Esophagus squamous epithelium (tissue), 4 donors: Measurements from ENCODE around the gene TCF12.
A peak's percentile ranks its signal among the peaks of the same experiment; 100 is the strongest.

Experiments
- CTCF ChIP-seq, 6 experiments: fragments of 450-650 bp in 4 of 6; fragments of 200-600 bp in 2 of 6; sonication (generic) in 2 of 6; IDR thresholded peaks; one replicate each; pipeline ENCODE4 v1.5.1; 2016 to 2019; ENCODE audit warnings: antibody characterized with exemption in 6 of 6, mild to moderate bottlenecking in 4 of 6, moderate library complexity in 4 of 6
- POLR2A ChIP-seq, 4 donors: fragments of 450-650 bp; IDR thresholded peaks; one replicate each; pipeline ENCODE4 v1.6.1; 2017; ENCODE audit warnings: antibody characterized with exemption in 4 of 4, mild to moderate bottlenecking in 4 of 4, moderate library complexity in 3 of 4

DNA sequence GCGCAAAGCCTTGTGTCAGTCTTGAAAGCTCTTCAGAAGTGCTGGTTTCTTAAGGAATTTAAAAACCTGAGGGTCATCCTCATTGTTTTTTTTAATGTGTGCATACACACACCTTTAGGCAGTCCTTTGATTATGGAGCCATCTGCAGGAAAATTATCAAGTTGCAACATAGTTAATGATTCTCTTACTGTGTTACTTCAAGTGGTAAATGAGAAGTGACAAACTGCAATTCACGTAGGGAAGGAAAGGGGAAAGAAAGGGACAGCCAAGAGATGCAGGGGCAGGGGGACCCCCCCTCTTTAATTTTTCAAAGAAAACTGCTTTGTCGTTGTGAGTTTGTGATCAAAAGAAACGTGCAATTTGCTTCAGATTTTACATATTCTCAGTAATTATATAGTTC lies 295.4 kb downstream of the TCF12 start:
- TF ChIP-seq POLR2A (IDR thresholded peaks at IDR 0.05) (no peak), CTCF (IDR thresholded peaks at IDR 0.05) (peak in 5 of 6 experiments; percentile 27 to 47 (median 32))
